ENCODE data around the gene UNC80.

DNA sequence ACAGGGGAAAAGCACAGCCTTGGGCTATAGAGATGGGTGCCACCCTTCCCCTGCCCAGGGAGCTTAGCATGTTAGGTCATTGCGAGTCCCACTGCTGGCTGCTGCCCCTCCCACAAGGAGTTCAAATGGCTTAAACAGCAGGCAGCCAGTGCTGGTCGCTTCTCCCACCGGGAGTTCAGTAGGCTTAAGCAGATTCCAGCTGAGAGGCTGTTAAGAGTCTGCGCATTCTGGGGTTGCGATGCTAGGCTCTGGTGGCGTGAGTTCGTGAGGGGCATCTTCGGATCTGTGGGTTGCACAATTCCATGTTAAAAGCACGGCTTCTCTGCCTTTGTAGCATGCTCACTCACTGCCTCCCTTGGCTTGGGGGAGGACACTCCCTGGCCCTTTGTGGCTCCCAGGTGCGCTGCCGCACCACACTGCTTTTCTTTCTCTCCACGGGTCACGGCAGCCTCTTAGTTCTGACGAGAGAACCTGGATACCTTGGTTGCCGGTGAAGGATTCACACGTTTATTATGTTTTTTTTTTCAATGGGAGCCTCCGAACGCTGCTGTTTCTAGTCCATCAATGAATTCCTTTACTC, 93.2 kb downstream of the UNC80 start:
- TF ChIP-seq, protein P1, sequence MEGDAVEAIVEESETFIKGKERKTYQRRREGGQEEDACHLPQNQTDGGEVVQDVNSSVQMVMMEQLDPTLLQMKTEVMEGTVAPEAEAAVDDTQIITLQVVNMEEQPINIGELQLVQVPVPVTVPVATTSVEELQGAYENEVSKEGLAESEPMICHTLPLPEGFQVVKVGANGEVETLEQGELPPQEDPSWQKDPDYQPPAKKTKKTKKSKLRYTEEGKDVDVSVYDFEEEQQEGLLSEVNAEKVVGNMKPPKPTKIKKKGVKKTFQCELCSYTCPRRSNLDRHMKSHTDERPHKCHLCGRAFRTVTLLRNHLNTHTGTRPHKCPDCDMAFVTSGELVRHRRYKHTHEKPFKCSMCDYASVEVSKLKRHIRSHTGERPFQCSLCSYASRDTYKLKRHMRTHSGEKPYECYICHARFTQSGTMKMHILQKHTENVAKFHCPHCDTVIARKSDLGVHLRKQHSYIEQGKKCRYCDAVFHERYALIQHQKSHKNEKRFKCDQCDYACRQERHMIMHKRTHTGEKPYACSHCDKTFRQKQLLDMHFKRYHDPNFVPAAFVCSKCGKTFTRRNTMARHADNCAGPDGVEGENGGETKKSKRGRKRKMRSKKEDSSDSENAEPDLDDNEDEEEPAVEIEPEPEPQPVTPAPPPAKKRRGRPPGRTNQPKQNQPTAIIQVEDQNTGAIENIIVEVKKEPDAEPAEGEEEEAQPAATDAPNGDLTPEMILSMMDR (IDR thresholded peaks at IDR 0.05; ENCODE audit: extremely low read depth in 1 of 2, insufficient read depth in 1 of 2, low read depth in 1 of 2, low read length in 2 of 2), result no peak
- no peak for TF ChIP-seq POLR2A (IDR thresholded peaks at IDR 0.05; ENCODE audit: low read depth, low read length)
- no peak for TF ChIP-seq POLR2AphosphoS5 (IDR thresholded peaks at IDR 0.05; ENCODE audit: insufficient read depth, low read depth, low read length)
- no peak for TF ChIP-seq FOS (IDR thresholded peaks at IDR 0.05; ENCODE audit: borderline replicate concordance, insufficient read depth, low read length)
- TF ChIP-seq, protein P2, sequence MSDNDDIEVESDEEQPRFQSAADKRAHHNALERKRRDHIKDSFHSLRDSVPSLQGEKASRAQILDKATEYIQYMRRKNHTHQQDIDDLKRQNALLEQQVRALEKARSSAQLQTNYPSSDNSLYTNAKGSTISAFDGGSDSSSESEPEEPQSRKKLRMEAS (IDR thresholded peaks at IDR 0.05; ENCODE audit: insufficient read depth, insufficient read length), result no peak

All from endothelial cell of umbilical vein (primary cell).